ENCODE data around the gene TERT.

The TERT gene

GRCh38 chr5:1215320-1216096 is 79.4 kb downstream of the TERT start:
- DNase-seq, result no peak

- DNase-seq, result no peak
Measured at GRCh38 chr5:1214936-1215220, 80.0 kb downstream of the TERT start.

GRCh38 chr5:1214163-1214935 is 80.5 kb downstream of the TERT start:
- DNase-seq, result no peak

- DNase-seq, result no peak
Measured at GRCh38 chr5:1213508-1214162, 81.2 kb downstream of the TERT start.

DNA sequence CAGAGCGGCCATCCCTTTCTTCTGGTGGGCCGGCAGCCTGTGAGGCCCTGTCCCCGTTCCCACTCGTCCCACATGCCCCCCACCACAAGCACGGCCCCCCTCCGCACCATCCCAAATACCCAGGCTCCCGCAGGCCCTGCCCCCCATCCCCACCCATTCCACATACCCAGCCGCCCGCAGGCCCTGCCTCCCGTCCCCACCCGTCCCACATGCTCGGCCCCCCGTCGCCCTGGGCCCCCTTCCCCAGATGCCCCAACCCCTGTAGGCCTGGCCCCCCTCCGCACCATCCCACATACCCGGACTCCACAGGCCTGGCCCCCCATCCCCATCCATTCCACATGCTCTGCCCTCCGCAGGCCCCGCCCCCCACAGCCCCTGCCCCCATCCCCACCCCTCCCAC is 82.0 kb downstream of the TERT start:
- no peak for DNase-seq

GRCh38 chr5:1212271-1212670 is 82.6 kb downstream of the TERT start:
- DNase-seq, result no peak

GRCh38 chr5:1211701-1212100 is 83.2 kb downstream of the TERT start:
- DNase-seq, result no peak

- no peak for DNase-seq
Measured at GRCh38 chr5:1210832-1211251, 84.0 kb downstream of the TERT start.

DNA sequence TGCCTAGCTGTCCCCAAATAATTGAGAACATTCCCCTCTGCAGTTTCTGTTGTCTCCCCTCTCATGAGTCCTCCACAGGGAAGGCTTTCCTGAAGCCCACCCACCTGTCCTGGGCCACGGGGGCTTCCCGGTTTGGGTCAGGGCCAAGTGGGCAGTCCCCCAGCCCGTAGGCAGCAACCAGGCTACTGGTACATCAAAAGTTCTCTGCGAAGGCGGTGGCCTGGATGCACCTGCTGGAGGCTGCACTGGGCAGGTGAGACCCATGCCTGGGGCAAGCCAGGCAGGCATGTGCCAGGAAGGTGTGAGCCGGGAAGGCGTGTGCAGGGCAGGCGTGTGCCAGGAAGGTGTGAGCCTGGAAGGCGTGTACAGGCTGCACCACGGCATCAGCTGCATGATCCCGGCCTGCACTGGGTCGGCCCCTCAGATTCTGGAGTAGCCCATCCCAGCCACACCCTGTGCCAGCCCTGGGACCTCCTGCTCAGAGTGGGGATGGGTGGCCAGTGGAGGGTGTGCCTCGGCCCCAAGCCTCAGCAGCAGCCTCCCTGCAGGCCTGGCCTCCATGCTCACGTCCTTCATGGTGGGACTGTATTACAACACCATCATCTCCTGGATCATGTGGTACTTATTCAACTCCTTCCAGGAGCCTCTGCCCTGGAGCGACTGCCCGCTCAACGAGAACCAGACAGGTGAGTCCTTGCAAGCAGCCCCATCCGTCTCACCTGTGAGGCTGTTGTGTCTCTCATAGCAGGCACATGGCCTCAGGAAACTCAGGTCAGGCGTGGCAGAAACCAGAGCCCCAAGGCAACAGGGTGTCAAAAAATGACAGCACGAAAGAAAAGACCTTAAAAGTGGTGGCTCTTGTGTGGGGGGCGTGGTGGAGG is 84.7 kb downstream of the TERT start:
- no peak for DNase-seq

DNA sequence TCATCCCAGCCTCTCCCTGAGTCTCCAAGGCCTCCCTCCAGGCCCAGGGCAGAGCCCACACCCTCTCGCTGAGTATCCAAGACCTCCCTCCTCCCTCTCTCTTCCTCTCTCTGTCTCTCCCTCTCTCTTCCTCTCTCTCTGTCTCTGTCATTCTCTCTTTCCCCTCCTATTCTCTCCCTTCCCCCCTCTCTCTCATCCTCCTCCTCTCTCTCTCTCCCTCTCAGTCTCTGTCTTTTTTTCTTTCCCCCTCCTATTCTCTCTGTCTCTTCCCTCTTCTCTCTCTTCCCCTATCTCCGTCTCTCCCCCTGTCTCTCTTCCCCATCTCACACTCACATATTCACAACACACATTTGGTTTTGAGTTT is 85.4 kb downstream of the TERT start:
- DNase-seq, result no peak

DNA sequence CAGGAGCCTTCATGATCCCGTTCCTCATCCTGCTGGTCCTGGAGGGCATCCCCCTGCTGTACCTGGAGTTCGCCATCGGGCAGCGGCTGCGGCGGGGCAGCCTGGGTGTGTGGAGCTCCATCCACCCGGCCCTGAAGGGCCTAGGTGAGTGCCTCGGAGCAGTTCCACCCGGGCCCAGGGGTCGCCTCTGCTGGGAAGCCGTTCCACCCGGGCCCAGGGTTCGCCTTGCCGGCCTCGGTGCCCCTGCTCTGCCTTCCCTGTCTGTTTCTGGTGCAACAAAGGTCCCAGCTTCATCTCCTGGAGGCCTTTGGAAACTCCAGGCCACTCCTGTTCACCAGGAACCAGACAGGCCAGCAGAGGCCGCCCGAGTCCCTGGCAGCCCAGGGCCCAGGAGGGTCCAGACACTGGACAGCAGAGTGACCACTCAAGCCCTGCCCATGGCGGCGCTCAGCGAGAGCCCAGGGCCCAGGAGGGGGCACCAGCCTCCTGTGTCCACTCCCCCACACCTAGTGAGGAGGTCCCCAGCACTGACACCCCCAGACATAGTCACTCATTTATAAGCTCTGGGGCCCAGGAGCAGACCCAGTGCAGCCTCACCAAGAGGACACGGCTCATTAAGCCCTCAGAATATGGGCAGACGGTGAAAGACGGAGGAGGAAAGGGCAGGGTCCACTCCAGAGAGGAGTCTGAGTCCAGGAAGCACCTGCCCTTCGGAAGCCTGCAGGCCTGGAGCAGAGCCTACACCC is 86.0 kb downstream of the TERT start:
- no peak for DNase-seq

GRCh38 chr5:1208221-1208742 is 86.6 kb downstream of the TERT start:
- no peak for DNase-seq

GRCh38 chr5:1207555-1207954 is 87.3 kb downstream of the TERT start:
- DNase-seq, result no peak

GRCh38 chr5:1206521-1207412 is 88.1 kb downstream of the TERT start:
- DNase-seq, result no peak

DNA sequence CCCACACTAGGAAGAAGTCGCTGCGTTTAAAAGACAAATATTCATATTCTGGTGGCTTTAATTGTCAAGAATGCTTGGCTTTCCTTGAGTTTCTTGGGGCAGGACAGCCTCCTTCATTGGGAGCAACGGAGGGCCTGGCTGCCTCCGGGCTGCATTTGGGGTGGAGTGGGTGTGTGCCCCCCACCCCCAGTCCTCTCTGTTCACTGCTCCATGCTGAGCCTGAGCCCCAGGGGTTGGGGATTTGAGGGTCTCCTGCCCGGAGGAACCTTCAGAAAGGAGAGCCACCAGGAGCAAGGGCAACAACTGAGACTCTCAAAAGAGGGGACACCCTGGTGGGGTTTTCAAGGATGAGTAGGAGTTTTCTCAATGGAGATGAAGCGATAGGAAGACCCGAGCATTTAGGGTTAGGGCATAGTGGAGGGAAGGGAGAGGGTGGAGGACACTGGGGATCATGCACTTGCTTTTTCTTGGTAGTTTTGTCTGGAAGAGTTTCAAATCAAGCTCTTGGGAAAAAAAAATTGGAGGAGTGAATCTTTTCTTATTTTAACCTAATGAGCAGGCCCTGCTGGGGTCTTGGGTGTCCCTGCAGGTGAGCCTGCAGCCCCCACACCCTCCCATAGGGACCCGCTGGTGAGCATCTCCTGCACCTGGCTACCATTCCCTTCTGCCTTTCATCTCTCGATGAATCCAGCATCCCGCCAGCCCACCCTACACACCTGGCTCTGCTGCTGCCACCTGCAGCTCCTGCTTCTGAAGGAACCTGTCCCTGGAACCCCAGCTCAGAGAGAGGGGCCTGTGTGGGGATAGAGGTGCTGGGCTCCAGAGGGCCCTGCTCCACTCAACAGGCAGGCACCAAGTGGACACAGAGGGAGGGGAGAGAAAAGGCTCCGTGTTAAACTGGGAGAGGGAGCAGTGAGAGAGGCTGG is 89.3 kb downstream of the TERT start:
- no peak for DNase-seq

GRCh38 chr5:1204693-1205242 is 90.1 kb downstream of the TERT start:
- DNase-seq, result no peak

- DNase-seq, result no peak
Measured at GRCh38 chr5:1203968-1204692, 90.7 kb downstream of the TERT start.

- no peak for DNase-seq
Measured at GRCh38 chr5:1203311-1203967, 91.4 kb downstream of the TERT start.

Data from fibroblast of skin of right quadriceps (primary cell).